ENCODE data around the gene IL33. TPM values are rescaled to one million over a fixed set of nuclear protein-coding genes. Genes with fewer than 3 reads are reported as not detected.

Gene IL33
- total RNA-seq, 1 experiment from 2014 or later: 0.07 TPM

DNA sequence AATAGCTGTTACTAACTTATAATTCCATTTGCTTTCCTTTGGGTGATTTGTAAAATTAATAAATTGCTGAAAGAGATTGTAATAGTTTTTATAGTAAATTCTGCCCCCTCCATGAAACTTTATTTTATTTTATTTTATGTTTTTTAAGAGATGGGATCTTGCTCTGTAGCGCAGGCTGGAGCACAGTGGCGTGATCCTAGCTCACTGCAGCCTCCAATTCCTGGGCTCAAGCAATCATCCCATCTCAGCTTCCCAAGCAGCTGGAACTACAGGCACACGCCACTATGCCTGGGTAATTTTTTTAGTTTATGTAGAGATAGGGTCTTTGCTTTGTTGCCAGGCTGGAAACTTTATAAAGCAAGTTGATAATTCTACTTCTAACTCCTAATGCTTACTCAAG is 395 bp downstream of the IL33 start:
- Mint-ChIP-seq H3K27ac (no peak overlapping the region), H3K4me3 (no peak overlapping the region), H3K4me1 (peaks cover 9% of the 10 kb centered on the region), H3K27me3 (ENCODE audit: low read depth) (no peaks in the 10 kb centered on the region), H3K9me3 (peaks cover 4% of the 10 kb centered on the region), H3K36me3 (no peaks in the 10 kb centered on the region)
- TF ChIP-seq MXD4 (CRISPR knock-in tag; IDR thresholded peaks at IDR 0.05; ENCODE audit: borderline replicate concordance) (no peak), ZNF219 (CRISPR knock-in tag; IDR thresholded peaks at IDR 0.05; ENCODE audit: borderline replicate concordance) (no peak), ZBTB21 (CRISPR knock-in tag; IDR thresholded peaks at IDR 0.05; ENCODE audit: borderline replicate concordance) (no peak), HMGA2 (CRISPR knock-in tag; IDR thresholded peaks at IDR 0.05) (no peak), ZNF425 (CRISPR knock-in tag; conservative IDR thresholded peaks at IDR 0.05) (no peak), E2F1 (CRISPR knock-in tag; IDR thresholded peaks at IDR 0.05) (no peak), ZNF138 (CRISPR knock-in tag; conservative IDR thresholded peaks at IDR 0.05) (no peak), PRRX2 (CRISPR knock-in tag; IDR thresholded peaks at IDR 0.05) (no peak), ZNF263 (CRISPR knock-in tag; IDR thresholded peaks at IDR 0.05; ENCODE audit: low read depth) (no peak), PREB (CRISPR knock-in tag; IDR thresholded peaks at IDR 0.05; ENCODE audit: borderline replicate concordance) (no peak), ESRRA (CRISPR knock-in tag; IDR thresholded peaks at IDR 0.05; ENCODE audit: borderline replicate concordance) (no peak), CBFB (CRISPR knock-in tag; IDR thresholded peaks at IDR 0.05; ENCODE audit: low read depth) (no peak), ATF3 (CRISPR knock-in tag; conservative IDR thresholded peaks at IDR 0.05) (no peak), CREB1 (CRISPR knock-in tag; IDR thresholded peaks at IDR 0.05) (no peak), ATF1 (CRISPR knock-in tag; IDR thresholded peaks at IDR 0.05) (no peak), OVOL2 (CRISPR knock-in tag; IDR thresholded peaks at IDR 0.05; ENCODE audit: borderline replicate concordance) (no peak)
- TF ChIP-seq, protein P1, sequence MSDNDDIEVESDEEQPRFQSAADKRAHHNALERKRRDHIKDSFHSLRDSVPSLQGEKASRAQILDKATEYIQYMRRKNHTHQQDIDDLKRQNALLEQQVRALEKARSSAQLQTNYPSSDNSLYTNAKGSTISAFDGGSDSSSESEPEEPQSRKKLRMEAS (CRISPR knock-in tag; IDR thresholded peaks at IDR 0.05): no peak
- TF ChIP-seq, protein P2, sequence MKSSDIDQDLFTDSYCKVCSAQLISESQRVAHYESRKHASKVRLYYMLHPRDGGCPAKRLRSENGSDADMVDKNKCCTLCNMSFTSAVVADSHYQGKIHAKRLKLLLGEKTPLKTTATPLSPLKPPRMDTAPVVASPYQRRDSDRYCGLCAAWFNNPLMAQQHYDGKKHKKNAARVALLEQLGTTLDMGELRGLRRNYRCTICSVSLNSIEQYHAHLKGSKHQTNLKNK (CRISPR knock-in tag; IDR thresholded peaks at IDR 0.05): no peak
- ATAC-seq (no peak), DNase-seq (ENCODE audit: low spot score) (no peak)
- ChIA-PET POLR2A (no interaction called here), CTCF (no interaction called here)

- Mint-ChIP-seq H3K27me3 (ENCODE audit: low read depth) (no peaks in the 10 kb centered on the region), H3K9me3 (no peaks in the 10 kb centered on the region), H3K4me1 (peaks cover 9% of the 10 kb centered on the region), H3K27ac (no peak overlapping the region), H3K4me3 (no peak overlapping the region), H3K36me3 (no peaks in the 10 kb centered on the region)
- ChIA-PET POLR2A (no interaction called here), CTCF (no interaction called here)
- no peak for DNase-seq (ENCODE audit: low spot score)
- no peak for TF ChIP-seq FOXP1 (CRISPR knock-in tag; IDR thresholded peaks at IDR 0.05; ENCODE audit: borderline replicate concordance)
- no peak for TF ChIP-seq TCF7 (CRISPR knock-in tag; IDR thresholded peaks at IDR 0.05; ENCODE audit: low read depth)
- no peak for ATAC-seq
Measured at GRCh38 chr9:6216951-6217350, 1.3 kb downstream of the IL33 start.

Measured in WTC11 (cell line).